PC-9 (cell line): ENCODE data around the gene MSI2. TPM values are rescaled to one million over a fixed set of nuclear protein-coding genes. Genes with fewer than 3 reads are reported as not detected.

ENCODE experiments used
- BruUV-seq: library from RNA; stranded (reverse); fragments of 400-500 nt; replicated peaks from 2 replicates; lab custom pipeline; 2021; lab: Mats Ljungman, UMichigan
- CTCF ChIA-PET: fragments of 300-600 bp; sonication (Branson Sonifier 250); formaldehyde crosslinking; loops from one replicate; lab custom pipeline; 2022; ENCODE audit warnings: antibody characterized with exemption; lab: Charles Lee
- POLR2A ChIA-PET: fragments of 300-600 bp; sonication (Branson Sonifier 250); formaldehyde crosslinking; loops from one replicate; lab custom pipeline; 2022; ENCODE audit warnings: antibody characterized with exemption; ENCODE audit not compliant: unreplicated experiment; lab: Charles Lee
- DNase-seq, 2 experiments: peaks; one replicate each; pipeline versions ENCODE4 v3.0.0 to v3.0.0-alpha.2; 2015 to 2022; ENCODE audit warnings: mixed read lengths in 1 of 2
- H2AFZ ChIP-seq: fragments of 200-600 bp; sonication (generic); 2 replicates; pipeline ENCODE4 v1.8.1; 2017; ENCODE audit warnings: antibody characterized with exemption
- H3F3A ChIP-seq: fragments of 200-600 bp; sonication (generic); 2 replicates; pipeline ENCODE4 v1.8.1; 2017; ENCODE audit warnings: antibody characterized with exemption, mild to moderate bottlenecking, low read depth; ENCODE audit not compliant: insufficient read depth
- H3K27ac ChIP-seq: fragments of 200-600 bp; sonication (generic); 2 replicates; pipeline ENCODE4 v1.6.1; 2016; ENCODE audit warnings: mixed run types
- H3K27me3 ChIP-seq: fragments of 200-600 bp; sonication (generic); 2 replicates; pipeline ENCODE4 v1.6.1; 2016; ENCODE audit warnings: low read depth, mixed run types; ENCODE audit not compliant: insufficient read depth
- H3K36me3 ChIP-seq: fragments of 200-600 bp; sonication (generic); 2 replicates; pipeline ENCODE4 v1.6.1; 2016; ENCODE audit warnings: low read depth, mixed run types
- H3K4me1 ChIP-seq: fragments of 200-600 bp; sonication (generic); replicated peaks from 2 replicates; pipeline ENCODE4 v1.6.1; 2016; ENCODE audit warnings: mixed run types; ENCODE audit not compliant: insufficient read depth
- H3K4me2 ChIP-seq: fragments of 200-600 bp; sonication (generic); 2 replicates; pipeline ENCODE4 v1.6.1; 2017; ENCODE audit warnings: mixed run types
- H3K4me3 ChIP-seq: fragments of 200-600 bp; sonication (generic); 2 replicates; pipeline ENCODE4 v1.6.1; 2016; ENCODE audit warnings: mixed run types
- H3K79me2 ChIP-seq: fragments of 200-600 bp; sonication (generic); 2 replicates; pipeline ENCODE4 v1.6.1; 2017; ENCODE audit warnings: low read depth, mixed run types
- H3K9me2 ChIP-seq: fragments of 200-600 bp; sonication (generic); 2 replicates; pipeline ENCODE4 v1.8.1; 2017; ENCODE audit warnings: mild to moderate bottlenecking; ENCODE audit not compliant: insufficient read depth
- H3K9me3 ChIP-seq: fragments of 200-600 bp; sonication (generic); 2 replicates; pipeline ENCODE4 v1.8.1; 2016; ENCODE audit warnings: low read depth; ENCODE audit not compliant: insufficient read depth
- H4K20me1 ChIP-seq: fragments of 200-600 bp; sonication (generic); 2 replicates; pipeline ENCODE4 v1.8.1; 2017; ENCODE audit not compliant: insufficient read depth
- CTCF ChIP-seq: fragments of 200-600 bp; sonication (generic); conservative IDR thresholded peaks from 2 replicates; pipeline ENCODE4 v1.6.1; 2017; ENCODE audit warnings: mixed run types, antibody characterized with exemption, mild to moderate bottlenecking, moderate library complexity
- EZH2 ChIP-seq: fragments of 200-600 bp; sonication (generic); IDR thresholded peaks from 2 replicates; pipeline ENCODE4 v1.8.0; 2017; ENCODE audit warnings: antibody characterized with exemption, low read depth
- intact Hi-C: fragments of 100-400 bp; cut with micrococcal nuclease; formaldehyde crosslinking; loops from one replicate; pipeline ENCODE4 v1.10.0; 2022; ENCODE audit not compliant: unreplicated experiment
- total RNA-seq: library from RNA; stranded (reverse); gene quantifications from 2 replicates; pipeline ENCODE4 v1.2.3, GENCODE V29; 2021

Gene MSI2
- total RNA-seq, 1 experiment from 2014 or later, result 15.7 TPM

GRCh38 chr17:57245786-57246185 is 10.5 kb upstream of the MSI2 start:
- Histone ChIP-seq H3K4me1 (no peaks in the 10 kb centered on the region), H3K79me2 (no peaks in the 10 kb centered on the region), H2AFZ (no peak overlapping the region), H3K9me3 (0 out of 2 replicates have a peak, but pooled peaks cover under 1% of the 10 kb centered on the region), H3K9me2 (0 out of 2 replicates have a peak, but pooled peaks cover 3% of the 10 kb centered on the region), H3K36me3 (no peaks in the 10 kb centered on the region), H3F3A (no peaks in the 10 kb centered on the region), H3K4me2 (no peak overlapping the region), H4K20me1 (no peaks in the 10 kb centered on the region), H3K27me3 (peaks cover 9% of the 10 kb centered on the region; the same call in 1 of the 2 replicates), H3K27ac (no peak overlapping the region), H3K4me3 (no peak overlapping the region)
- TF ChIP-seq CTCF (no peak), EZH2 (no peak)
- CTCF ChIA-PET, result no interaction called here
- POLR2A ChIA-PET, result no interaction called here
- DNase-seq, result no peak
- intact Hi-C loops, result loop anchor here (10.0 kb wide), 1 partner anchor 759 kb away; the partner anchor contains the start of gene SRSF1
- no TSS peak for BruUV-seq

GRCh38 chr17:57246257-57246656 is 10.1 kb upstream of the MSI2 start:
- intact Hi-C loops, result loop anchor here (10.0 kb wide), 1 partner anchor 759 kb away; the partner anchor contains the start of gene SRSF1
- POLR2A ChIA-PET, result no interaction called here
- no peak overlapping the region for H3K4me2 ChIP-seq
- peaks cover 6% of the 10 kb centered on the region; the same call in 1 of the 2 replicates for H3K27me3 ChIP-seq
- H3F3A ChIP-seq, result no peaks in the 10 kb centered on the region
- no peak for DNase-seq
- 0 out of 2 replicates have a peak, but pooled peaks cover 5% of the 10 kb centered on the region for H3K9me3 ChIP-seq
- H4K20me1 ChIP-seq, result no peaks in the 10 kb centered on the region
- CTCF ChIA-PET, result no interaction called here
- H3K27ac ChIP-seq, result no peak overlapping the region
- no peaks in the 10 kb centered on the region for H3K36me3 ChIP-seq
- no TSS peak for BruUV-seq
- H3K4me3 ChIP-seq, result no peak overlapping the region
- H3K9me2 ChIP-seq, result 0 out of 2 replicates have a peak, but pooled peaks cover 3% of the 10 kb centered on the region
- no peaks in the 10 kb centered on the region for H3K4me1 ChIP-seq
- H3K79me2 ChIP-seq, result no peaks in the 10 kb centered on the region
- H2AFZ ChIP-seq, result no peak overlapping the region
- TF ChIP-seq CTCF (no peak), EZH2 (no peak)

- no peaks in the 10 kb centered on the region for H3K4me1 ChIP-seq
- no peak overlapping the region for H3K4me3 ChIP-seq
- H3K4me2 ChIP-seq, result no peak overlapping the region
- H3K36me3 ChIP-seq, result no peaks in the 10 kb centered on the region
- no peaks in the 10 kb centered on the region for H3F3A ChIP-seq
- 0 out of 2 replicates have a peak, but pooled peaks cover 5% of the 10 kb centered on the region for H3K9me3 ChIP-seq
- intact Hi-C loops, result loop anchor here (10.0 kb wide), 1 partner anchor 758 kb away; the partner anchor contains the start of gene SRSF1
- ChIA-PET CTCF (no interaction called here), POLR2A (no interaction called here)
- 0 out of 2 replicates have a peak, but pooled peaks cover 6% of the 10 kb centered on the region for H3K27me3 ChIP-seq
- H4K20me1 ChIP-seq, result no peaks in the 10 kb centered on the region
- no TSS peak for BruUV-seq
- H2AFZ ChIP-seq, result no peak overlapping the region
- H3K27ac ChIP-seq, result no peak overlapping the region
- TF ChIP-seq CTCF (no peak), EZH2 (no peak)
- H3K9me2 ChIP-seq, result 0 out of 2 replicates have a peak, but pooled peaks cover 3% of the 10 kb centered on the region
- DNase-seq, result no peak
- H3K79me2 ChIP-seq, result no peaks in the 10 kb centered on the region
Measured at GRCh38 chr17:57247261-57247660, 9.1 kb upstream of the MSI2 start.
